A673 (cell line): ENCODE results near the gene DGKZ. TPM values are rescaled to one million over a fixed set of nuclear protein-coding genes. Genes with fewer than 3 reads are reported as not detected.

Experiments
- BruUV-seq: library from RNA; stranded (reverse); fragments of 400-500 nt; replicated peaks from 2 replicates; lab custom pipeline; 2021; lab: Mats Ljungman, UMichigan
- CTCF ChIA-PET: fragments of 300-600 bp; sonication (Branson Sonifier 250); formaldehyde crosslinking; loops from one replicate; lab custom pipeline; 2022; ENCODE audit warnings: antibody characterized with exemption; lab: Charles Lee
- POLR2A ChIA-PET: fragments of 300-600 bp; sonication (Branson Sonifier 250); formaldehyde crosslinking; loops from one replicate; lab custom pipeline; 2022; ENCODE audit warnings: antibody characterized with exemption; ENCODE audit not compliant: low non-redundant PET; lab: Charles Lee
- DNase-seq: peaks from one replicate; pipeline ENCODE4 v3.0.0-alpha.2; 2015; ENCODE audit warnings: low spot score
- H3K27ac ChIP-seq: fragments of 200-600 bp; sonication (generic); 2 replicates; pipeline ENCODE4 v1.5.1; 2016; ENCODE audit warnings: mixed run types, low read depth, mild to moderate bottlenecking, mixed read lengths, antibody characterized with exemption, low read length; ENCODE audit not compliant: poor library complexity, severe bottlenecking
- H3K27me3 ChIP-seq: fragments of 200-600 bp; sonication (generic); replicated peaks from 2 replicates; pipeline ENCODE4 v1.6.1; 2017; ENCODE audit warnings: mixed run types, low read depth, mild to moderate bottlenecking, mixed read lengths, antibody characterized with exemption, low read length; ENCODE audit not compliant: insufficient read depth, poor library complexity
- H3K36me3 ChIP-seq: fragments of 200-600 bp; sonication (generic); 2 replicates; pipeline ENCODE4 v1.6.1; 2016; ENCODE audit warnings: mixed run types, mild to moderate bottlenecking, mixed read lengths, antibody characterized with exemption, low read length; ENCODE audit not compliant: insufficient read depth, poor library complexity, severe bottlenecking
- H3K4me1 ChIP-seq: fragments of 200-600 bp; sonication (generic); 2 replicates; pipeline ENCODE4 v1.6.1; 2017; ENCODE audit warnings: mixed run types, mild to moderate bottlenecking, mixed read lengths, antibody characterized with exemption, low read length; ENCODE audit not compliant: insufficient read depth, poor library complexity, severe bottlenecking
- H3K4me3 ChIP-seq: fragments of 200-600 bp; sonication (generic); 2 replicates; pipeline ENCODE4 v1.5.1; 2016; ENCODE audit warnings: low read depth, mixed run types, mild to moderate bottlenecking, mixed read lengths, low read length; ENCODE audit not compliant: poor library complexity, severe bottlenecking
- H3K9me3 ChIP-seq: fragments of 200-600 bp; sonication (generic); 2 replicates; pipeline ENCODE4 v1.6.1; 2016; ENCODE audit warnings: mixed run types, low read depth, mild to moderate bottlenecking, mixed read lengths, antibody characterized with exemption, low read length; ENCODE audit not compliant: poor library complexity, severe bottlenecking
- EZH2 ChIP-seq: fragments of 200-600 bp; sonication (generic); IDR thresholded peaks from 2 replicates; pipeline ENCODE4 v1.6.1; 2017; ENCODE audit warnings: borderline replicate concordance, low read depth, mild to moderate bottlenecking, mixed read lengths, antibody characterized with exemption, low read length; ENCODE audit not compliant: poor library complexity, severe bottlenecking
- intact Hi-C: fragments of 100-400 bp; cut with micrococcal nuclease; formaldehyde crosslinking; loops from one replicate; pipeline ENCODE4 v1.10.0; 2022; ENCODE audit not compliant: unreplicated experiment
- total RNA-seq: library from RNA; stranded (reverse); gene quantifications from 2 replicates; pipeline ENCODE4 v1.2.3, GENCODE V29; 2021
- TF ChIP-seq, protein P1 (sequence below): fragments of 300-800, 200-600 bp; sonication (generic); conservative IDR thresholded peaks from 2 replicates; pipeline ENCODE4 v1.5.1; 2017; ENCODE audit warnings: low read depth, mild to moderate bottlenecking, antibody characterized with exemption, low read length, moderate library complexity, mixed read lengths

DGKZ gene
- total RNA-seq, 1 experiment from 2014 or later: 145 TPM

DNA sequence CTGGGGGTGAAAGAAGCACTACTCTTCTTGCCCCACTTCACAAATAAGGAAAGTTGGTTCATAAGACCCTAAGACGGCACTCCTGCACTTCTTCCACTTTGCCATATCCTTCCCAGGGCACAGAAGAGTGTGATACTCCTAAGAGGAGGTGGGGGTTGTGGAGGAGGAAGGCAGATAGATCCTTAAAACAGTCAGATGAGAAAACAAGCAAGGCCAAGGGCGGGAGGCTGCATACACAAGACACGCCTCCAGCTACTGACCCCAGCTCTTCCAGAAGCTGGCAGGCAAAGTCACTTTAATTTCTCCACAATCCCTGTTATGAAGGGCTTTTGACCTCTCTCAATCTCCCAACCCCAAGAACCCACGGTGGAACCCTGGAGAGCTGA, 46.0 kb downstream of the DGKZ start:
- Histone ChIP-seq H3K36me3 (peaks cover 14% of the 10 kb centered on the region), H3K4me3 (peak overlapping the region; percentile 51), H3K4me1 (peaks cover 39% of the 10 kb centered on the region), H3K9me3 (no peaks in the 10 kb centered on the region), H3K27me3 (peaks cover 41% of the 10 kb centered on the region), H3K27ac (no peak overlapping the region)
- ChIA-PET POLR2A (no interaction called here), CTCF (interaction anchor here (0.9 to 2.3 kb wide), 4 partner anchors 9 to 156 kb away, joined by 3 to 8 read pairs (median 4); no protein-coding TSS in a partner anchor)
- DNase-seq: no peak
- BruUV-seq: no TSS peak
- intact Hi-C loops: no loop called here
- no peak for TF ChIP-seq EZH2
- TF ChIP-seq, protein P1, sequence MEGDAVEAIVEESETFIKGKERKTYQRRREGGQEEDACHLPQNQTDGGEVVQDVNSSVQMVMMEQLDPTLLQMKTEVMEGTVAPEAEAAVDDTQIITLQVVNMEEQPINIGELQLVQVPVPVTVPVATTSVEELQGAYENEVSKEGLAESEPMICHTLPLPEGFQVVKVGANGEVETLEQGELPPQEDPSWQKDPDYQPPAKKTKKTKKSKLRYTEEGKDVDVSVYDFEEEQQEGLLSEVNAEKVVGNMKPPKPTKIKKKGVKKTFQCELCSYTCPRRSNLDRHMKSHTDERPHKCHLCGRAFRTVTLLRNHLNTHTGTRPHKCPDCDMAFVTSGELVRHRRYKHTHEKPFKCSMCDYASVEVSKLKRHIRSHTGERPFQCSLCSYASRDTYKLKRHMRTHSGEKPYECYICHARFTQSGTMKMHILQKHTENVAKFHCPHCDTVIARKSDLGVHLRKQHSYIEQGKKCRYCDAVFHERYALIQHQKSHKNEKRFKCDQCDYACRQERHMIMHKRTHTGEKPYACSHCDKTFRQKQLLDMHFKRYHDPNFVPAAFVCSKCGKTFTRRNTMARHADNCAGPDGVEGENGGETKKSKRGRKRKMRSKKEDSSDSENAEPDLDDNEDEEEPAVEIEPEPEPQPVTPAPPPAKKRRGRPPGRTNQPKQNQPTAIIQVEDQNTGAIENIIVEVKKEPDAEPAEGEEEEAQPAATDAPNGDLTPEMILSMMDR: no peak; the same call in 1 of the 2 replicates

DNA sequence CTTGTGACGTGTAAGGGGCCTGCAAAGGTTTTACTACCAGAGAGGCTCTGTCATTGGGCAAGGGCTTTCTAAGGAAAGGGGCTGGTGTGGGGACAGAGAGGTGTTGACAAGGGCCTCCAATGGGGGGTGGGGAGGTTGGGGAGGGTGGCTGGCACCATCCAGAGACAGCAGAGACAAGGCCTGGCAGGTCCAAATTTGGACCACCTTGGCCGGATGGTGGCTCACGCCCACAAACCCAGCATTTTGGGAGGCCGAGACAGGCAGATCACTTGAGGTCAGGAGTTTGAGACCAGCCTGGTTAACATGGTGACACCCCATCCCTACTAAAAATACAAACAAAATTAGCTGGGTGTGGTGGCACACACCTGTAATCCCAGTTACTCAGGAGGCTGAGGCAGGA, 46.5 kb downstream of the DGKZ start:
- intact Hi-C loops: no loop called here
- DNase-seq: no peak
- CTCF ChIA-PET: no interaction called here
- H3K4me1 ChIP-seq: peaks cover 36% of the 10 kb centered on the region
- POLR2A ChIA-PET: no interaction called here
- H3K4me3 ChIP-seq: no peak overlapping the region
- no peak for TF ChIP-seq EZH2
- TF ChIP-seq, protein P1: no peak
- H3K27ac ChIP-seq: no peak overlapping the region
- peaks cover 36% of the 10 kb centered on the region for H3K27me3 ChIP-seq
- no TSS peak for BruUV-seq
- H3K36me3 ChIP-seq: peaks cover 14% of the 10 kb centered on the region
- H3K9me3 ChIP-seq: no peaks in the 10 kb centered on the region

DNA sequence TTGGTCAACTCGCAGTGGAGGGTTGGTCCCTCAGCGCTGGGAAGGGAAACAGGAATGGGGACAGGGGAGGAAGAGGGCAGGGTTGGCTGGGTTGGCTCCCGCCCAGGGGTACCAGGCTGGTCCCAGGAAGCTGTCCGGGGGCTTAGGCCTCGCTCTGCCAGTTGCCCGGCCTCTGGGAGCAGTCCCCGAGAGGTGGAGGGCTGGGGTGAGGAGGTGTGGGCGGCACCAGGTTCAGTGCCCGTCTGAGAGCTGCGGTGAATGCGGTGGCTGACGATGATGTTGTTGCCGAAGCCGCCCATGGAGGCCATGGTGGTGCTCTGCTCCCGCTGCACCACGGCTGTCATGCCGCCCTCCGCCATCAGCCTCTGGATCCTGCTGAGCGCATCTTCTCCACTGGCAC, 50.3 kb downstream of the DGKZ start:
- CTCF ChIA-PET: no interaction called here
- no peak for DNase-seq
- intact Hi-C loops: no loop called here

More for the DNA sequence above, 50.3 kb downstream of the DGKZ start:
- peaks cover 5% of the 10 kb centered on the region for H3K4me1 ChIP-seq
- no peak overlapping the region for H3K27ac ChIP-seq
- H3K9me3 ChIP-seq: no peaks in the 10 kb centered on the region
- BruUV-seq: no TSS peak
- no peak overlapping the region for H3K4me3 ChIP-seq
- no peak for TF ChIP-seq EZH2
- TF ChIP-seq, protein P1: no peak
- H3K27me3 ChIP-seq: no peaks in the 10 kb centered on the region
- POLR2A ChIA-PET: no interaction called here
- H3K36me3 ChIP-seq: peaks cover 14% of the 10 kb centered on the region
